Right forelimb (tissue), 1 donor: Measurements from ENCODE around the gene SNCAIP.
"Not testable (repeated sequence)": the region's sequence is repeated elsewhere in the genome, so short reads cannot be mapped to it uniquely, and the experiment has no call there.

Experiments
- DNase-seq: peaks from one replicate; pipeline ENCODE4 v3.0.0-alpha.2; 2018

The SNCAIP gene

GRCh38 chr5:122470365-122470764 lies 158.3 kb downstream of the SNCAIP start:
- no peak for DNase-seq

- peak; percentile 44 for DNase-seq
Measured at GRCh38 chr5:122471031-122471751, 159.2 kb downstream of the SNCAIP start.

- no peak for DNase-seq
Measured at GRCh38 chr5:122471752-122472061, 159.7 kb downstream of the SNCAIP start.

- no peak for DNase-seq
Measured at GRCh38 chr5:122473138-122473843, 161.3 kb downstream of the SNCAIP start.

GRCh38 chr5:122473941-122474340 lies 161.9 kb downstream of the SNCAIP start:
- DNase-seq, result no peak

- DNase-seq, result no peak
Measured at GRCh38 chr5:122478741-122479442, 166.9 kb downstream of the SNCAIP start.

- no peak for DNase-seq
Measured at GRCh38 chr5:122480146-122480545, 168.1 kb downstream of the SNCAIP start.

- DNase-seq, result no peak
Measured at GRCh38 chr5:122484103-122484502, 172.1 kb downstream of the SNCAIP start.

GRCh38 chr5:122485226-122485625 lies 173.2 kb downstream of the SNCAIP start:
- DNase-seq, result no peak

- DNase-seq, result not testable (repeated sequence)
Measured at GRCh38 chr5:122486616-122487015, 174.6 kb downstream of the SNCAIP start.

- no peak for DNase-seq
Measured at GRCh38 chr5:122490718-122491117, 178.7 kb downstream of the SNCAIP start.

- DNase-seq, result no peak
Measured at GRCh38 chr5:122492675-122493074, 180.6 kb downstream of the SNCAIP start.

GRCh38 chr5:122493091-122494021 lies 181.3 kb downstream of the SNCAIP start:
- DNase-seq, result no peak

- no peak for DNase-seq
Measured at GRCh38 chr5:122494109-122494508, 182.1 kb downstream of the SNCAIP start.

GRCh38 chr5:122498163-122498562 lies 186.1 kb downstream of the SNCAIP start:
- no peak for DNase-seq

- DNase-seq, result peak; percentile 48
Measured at GRCh38 chr5:122499585-122499984, 187.5 kb downstream of the SNCAIP start.

- peak; percentile 62 for DNase-seq
Measured at GRCh38 chr5:122500245-122501088, 188.4 kb downstream of the SNCAIP start.

GRCh38 chr5:122501089-122501435 lies 189.0 kb downstream of the SNCAIP start:
- peak; percentile 45 for DNase-seq

- DNase-seq, result no peak
Measured at GRCh38 chr5:122507045-122507444, 195.0 kb downstream of the SNCAIP start.

GRCh38 chr5:122507581-122507980 lies 195.5 kb downstream of the SNCAIP start:
- DNase-seq, result no peak

GRCh38 chr5:122508623-122509022 lies 196.6 kb downstream of the SNCAIP start:
- no peak for DNase-seq
